ENCODE results near the gene PGD. TPM values are rescaled to one million over a fixed set of nuclear protein-coding genes. Genes with fewer than 3 reads are reported as not detected.

The PGD gene
- total and polyA plus RNA-seq, 2 of the 13 experiments (the other 11 are each of a cell fraction or from before 2014, with no cell fraction given), result 64.8 to 210 TPM

GRCh38 chr1:10440794-10441193 lies 41.9 kb downstream of the PGD start:
- Histone ChIP-seq H3K79me2 (ENCODE audit: insufficient read depth, low read length) (no peaks in the 10 kb centered on the region), H3K4me3 (replicated peaks in 1 of 3; ENCODE audit: insufficient read depth in 1 of 3, low read depth in 2 of 3, low read length in 3 of 3) (no peak overlapping the region), H4K20me1 (ENCODE audit: insufficient read depth, low read length) (no peaks in the 10 kb centered on the region), H3K27ac (ENCODE audit: extremely low read length, insufficient read depth, low read length) (no peak overlapping the region), H3K36me3 (replicated peaks in 1 of 2; ENCODE audit: control insufficient read depth in 1 of 2, insufficient read depth in 2 of 2, low read length in 2 of 2) (peaks cover 0 to 3% of the 10 kb centered on the region in 2 experiments; a peak in 1 of 5 replicates), H3K27me3 (ENCODE audit: control insufficient read depth in 1 of 2, insufficient read depth in 2 of 2, low read length in 2 of 2) (no peaks in the 10 kb centered on the region), H3K9ac (ENCODE audit: insufficient read depth, low read depth, low read length) (no peak overlapping the region), H3K9me3 (ENCODE audit: low read length) (no peaks in the 10 kb centered on the region), H3K4me1 (ENCODE audit: insufficient read depth, low read length) (peaks cover 34% of the 10 kb centered on the region), H3K4me2 (ENCODE audit: low read depth, low read length) (no peak overlapping the region), H2AFZ (ENCODE audit: low read length) (no peak overlapping the region)
- TF ChIP-seq ZBTB7B (CRISPR knock-in tag; IDR thresholded peaks at IDR 0.05) (no peak), MIER3 (CRISPR knock-in tag; IDR thresholded peaks at IDR 0.05; ENCODE audit: borderline replicate concordance) (no peak), SP4 (CRISPR knock-in tag; IDR thresholded peaks at IDR 0.05) (no peak), ZSCAN30 (CRISPR knock-in tag; IDR thresholded peaks at IDR 0.05) (no peak), SIN3B (IDR thresholded peaks at IDR 0.05; ENCODE audit: low read length) (no peak), SATB2 (CRISPR knock-in tag; IDR thresholded peaks at IDR 0.05) (no peak), ZNF24 (IDR thresholded peaks at IDR 0.05) (no peak)
- DNase-seq (ENCODE audit: low spot score) (no peak), ATAC-seq (no peak), FAIRE-seq (no peak)
- CTCF ChIA-PET (ENCODE audit: low intra/inter-chr PET ratio, low total read pairs), result no interaction called here
- 94% methylated on average over 5 of the region's 5 CpGs for WGBS (ENCODE audit: low lambda C conversion rate)
- BruUV-seq (replicated peaks), result no TSS peak
- POLR2A ChIA-PET, result no interaction called here
- in situ Hi-C loops (cut with HindIII; ENCODE audit: extremely low pct_ligation_motif_present, low pct_unique_long_range_greater_than_20kb), result no loop called here
- intact Hi-C loops (cut with micrococcal nuclease; ENCODE audit: unreplicated experiment), result no loop called here

- FAIRE-seq, result no peak
- Histone ChIP-seq H3K79me2 (ENCODE audit: insufficient read depth, low read length) (no peaks in the 10 kb centered on the region), H2AFZ (ENCODE audit: low read length) (no peak overlapping the region), H3K9me3 (ENCODE audit: low read length) (no peaks in the 10 kb centered on the region), H4K20me1 (ENCODE audit: insufficient read depth, low read length) (no peaks in the 10 kb centered on the region), H3K4me2 (ENCODE audit: low read depth, low read length) (no peak overlapping the region), H3K27ac (ENCODE audit: extremely low read length, insufficient read depth, low read length) (no peak overlapping the region), H3K9ac (ENCODE audit: insufficient read depth, low read depth, low read length) (no peak overlapping the region), H3K27me3 (ENCODE audit: control insufficient read depth in 1 of 2, insufficient read depth in 2 of 2, low read length in 2 of 2) (no peaks in the 10 kb centered on the region), H3K4me3 (replicated peaks in 1 of 3; ENCODE audit: insufficient read depth in 1 of 3, low read depth in 2 of 3, low read length in 3 of 3) (no peak overlapping the region), H3K4me1 (ENCODE audit: insufficient read depth, low read length) (no peaks in the 10 kb centered on the region), H3K36me3 (replicated peaks in 1 of 2; ENCODE audit: control insufficient read depth in 1 of 2, insufficient read depth in 2 of 2, low read length in 2 of 2) (peaks cover 0 to 3% of the 10 kb centered on the region in 2 experiments; a peak in 1 of 5 replicates)
- no peak for DNase-seq (ENCODE audit: low spot score)
- ChIA-PET CTCF (ENCODE audit: low intra/inter-chr PET ratio, low total read pairs) (no interaction called here), POLR2A (interaction anchor here (1.7 kb wide), 1 partner anchor 8 kb away, joined by 4 read pairs; no protein-coding TSS in a partner anchor)
- WGBS (ENCODE audit: low lambda C conversion rate), result 98% methylated on average over 6 of the region's 6 CpGs
- no peak for ATAC-seq
- in situ Hi-C loops (cut with HindIII; ENCODE audit: extremely low pct_ligation_motif_present, low pct_unique_long_range_greater_than_20kb), result no loop called here
- BruUV-seq (replicated peaks), result no TSS peak
- intact Hi-C loops (cut with micrococcal nuclease; ENCODE audit: unreplicated experiment), result no loop called here
- no peak for TF ChIP-seq REL (CRISPR knock-in tag; conservative IDR thresholded peaks at IDR 0.05)
- no peak for TF ChIP-seq GATAD1 (CRISPR knock-in tag; IDR thresholded peaks at IDR 0.05)
- TF ChIP-seq AFF4 (CRISPR knock-in tag; IDR thresholded peaks at IDR 0.05), result no peak
- TF ChIP-seq ZFP90 (CRISPR knock-in tag; IDR thresholded peaks at IDR 0.05; ENCODE audit: borderline replicate concordance), result no peak
- no peak for TF ChIP-seq MEIS2 (CRISPR knock-in tag; IDR thresholded peaks at IDR 0.05)
- TF ChIP-seq DR1 (CRISPR knock-in tag; IDR thresholded peaks at IDR 0.05), result no peak
- TF ChIP-seq MLLT10 (CRISPR knock-in tag; IDR thresholded peaks at IDR 0.05), result no peak
- no peak for TF ChIP-seq KLF9 (CRISPR knock-in tag; IDR thresholded peaks at IDR 0.05; ENCODE audit: low read depth)
- TF ChIP-seq REXO4 (CRISPR knock-in tag; IDR thresholded peaks at IDR 0.05; ENCODE audit: borderline replicate concordance), result no peak
- TF ChIP-seq ZNF781 (CRISPR knock-in tag; IDR thresholded peaks at IDR 0.05; ENCODE audit: borderline replicate concordance, not compliant biosample characterization), result no peak
- TF ChIP-seq KDM5B (CRISPR knock-in tag; IDR thresholded peaks at IDR 0.05; ENCODE audit: borderline replicate concordance), result no peak
- no peak for TF ChIP-seq ZNF20 (CRISPR knock-in tag; IDR thresholded peaks at IDR 0.05)
These were observed 45.4 kb downstream of the PGD start for GRCh38 chr1:10444248-10444647.
